GM21717 (cell line): ENCODE data around the gene AFF1.

Source experiments
- ATAC-seq: cut with Tn5 transposase; IDR thresholded peaks from one replicate; pipeline ENCODE4 v1.9.1; 2021; ENCODE audit warnings: mild to moderate bottlenecking, moderate library complexity; ENCODE audit not compliant: unreplicated experiment

The AFF1 gene

DNA sequence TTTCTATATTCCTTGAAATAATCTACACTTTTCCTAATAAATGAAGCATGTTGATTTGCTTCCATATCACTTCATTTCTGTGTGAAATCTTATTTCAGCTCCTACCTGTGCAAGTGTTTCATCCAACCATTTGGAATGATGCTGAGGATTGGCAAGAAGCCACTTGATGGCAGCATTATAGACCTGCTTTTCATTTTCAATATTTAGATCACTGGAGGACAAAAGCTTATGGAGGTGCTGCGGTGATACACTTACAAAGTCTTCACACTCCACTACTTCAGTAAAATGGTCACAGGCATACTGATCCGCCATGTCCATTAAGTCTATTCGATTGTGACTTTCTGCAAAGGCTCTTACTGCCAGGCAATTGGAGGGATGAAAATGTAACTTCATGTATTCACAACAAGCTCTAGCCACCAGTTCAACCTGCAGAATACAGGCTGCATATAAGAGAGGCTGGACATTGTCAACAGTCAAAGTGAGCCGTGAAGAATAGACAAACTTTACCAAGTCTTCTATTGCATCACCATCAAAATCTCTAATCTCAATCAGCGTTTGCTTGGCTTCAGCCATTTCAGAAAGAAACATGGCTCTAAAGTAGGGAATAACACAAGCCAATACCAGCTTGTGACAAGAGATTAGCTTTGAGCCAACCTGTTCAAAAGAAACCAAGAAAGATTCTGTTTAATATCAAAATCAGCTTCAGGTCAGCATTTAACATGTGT lies 250.5 kb downstream of the AFF1 start:
- ATAC-seq = no peak

DNA sequence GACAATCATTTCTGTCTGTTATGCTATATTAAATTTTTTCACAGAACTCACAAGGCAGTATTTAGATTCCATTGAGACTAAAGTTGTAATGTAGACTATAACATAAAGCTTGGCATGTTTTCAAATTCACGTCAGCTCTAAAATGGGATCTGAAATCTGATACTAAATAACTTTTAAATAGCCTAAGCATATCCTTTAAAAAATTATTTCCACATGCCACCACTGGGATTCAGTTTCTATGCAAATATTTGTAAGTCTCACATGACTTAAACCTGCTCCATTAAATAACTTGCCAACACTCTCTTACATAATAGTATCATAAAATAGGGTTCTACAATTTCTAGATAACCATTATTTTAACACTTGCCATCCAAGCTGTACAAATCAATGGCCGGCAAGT lies 253.2 kb downstream of the AFF1 start:
- no peak for ATAC-seq

DNA sequence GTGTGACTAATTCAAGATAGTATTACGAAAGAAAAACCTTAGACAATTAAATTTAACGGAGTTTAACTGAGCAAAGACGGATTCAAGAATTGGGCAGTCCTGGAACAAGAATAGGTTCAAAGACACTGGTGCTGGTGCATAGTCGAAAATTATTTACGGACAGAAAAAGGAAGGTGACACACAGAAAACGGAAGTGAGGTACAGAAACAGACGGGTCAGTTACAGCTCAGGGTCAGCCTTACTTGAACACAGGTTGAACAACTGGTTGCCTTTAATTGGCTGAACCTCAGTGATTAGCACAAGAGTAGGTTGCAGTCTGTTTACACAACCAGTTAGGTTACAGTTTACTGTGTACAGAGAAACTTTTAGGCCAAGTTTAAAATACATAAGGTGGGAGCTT lies 254.1 kb downstream of the AFF1 start:
- no peak for ATAC-seq
